Adipose tissue (tissue), 3 donors: ENCODE measurements around the gene GNMT. TPM values are rescaled to one million over a fixed set of nuclear protein-coding genes. Genes with fewer than 3 reads are reported as not detected.

Experiments used
- H3K27ac ChIP-seq: one replicate; pipeline ENCODE4 v1.5.1; 2013; ENCODE audit warnings: low read depth, low read length
- WGBS, 3 donors: extraction: QIAGEN DNeasy Blood & Tissue Kit; methylation state at CpG; one replicate each; pipeline ENCODE4 v1.1.7; 2013; 5-methylcytosine and 5-hydroxymethylcytosine counted together
- polyA plus RNA-seq, 3 donors: library from polyadenylated mRNA; stranded (reverse); fragments of 200-250 nt; gene quantifications; one replicate each; pipeline ENCODE4 v1.2.3, GENCODE V29; 2013
- donor health status: healthy with polysubstance abuse.
- donor health status: Bipolar disorder and iron deficiency.
- donor health status: healthy.

The GNMT gene
- polyA plus RNA-seq = 100 to 1,000 TPM in 1 of 3 donors, 1 to 10 TPM in 1, under 1 TPM in 1; 0.34 to 267 (median 6.0) TPM

- 1 to 3% (median 3%) methylated on average over 53 to 62 of the region's 62 CpGs for WGBS, 3 donors
Observed at GRCh38 chr6:42960243-42961019, at the start of gene GNMT. TSS of gene GNMT (plus strand) at chr6:42960754. CDS start at chr6:42960768, 14 bp downstream.

GRCh38 chr6:42911171-42912021, 49.2 kb upstream of the GNMT start:
- no peak overlapping the region for H3K27ac ChIP-seq

More at GRCh38 chr6:42960243-42961019, at the start of gene GNMT:
- H3K27ac ChIP-seq = no peak within 1 kb of the TSS

GRCh38 chr6:42914546-42914945, 46.0 kb upstream of the GNMT start:
- no peak overlapping the region for H3K27ac ChIP-seq
- 76 to 82% (median 76%) methylated on average over 4 of the region's 4 CpGs for WGBS, 3 donors

More at GRCh38 chr6:42911171-42912021, 49.2 kb upstream of the GNMT start:
- WGBS, 3 donors = 15 to 23% (median 16%) methylated on average over 36 to 49 of the region's 49 CpGs

GRCh38 chr6:42915732-42916131, 44.8 kb upstream of the GNMT start, which contains the start of gene PTCRA:
TSS of gene PTCRA (plus strand) at chr6:42916053. CDS start at chr6:42916070, 17 bp downstream.
- H3K27ac ChIP-seq = no peak within 1 kb of the TSS
- 74 to 85% (median 74%) methylated on average over 10 of the region's 10 CpGs for WGBS, 3 donors

- 88 to 95% (median 91%) methylated on average over 1 of the region's 1 CpG for WGBS, 3 donors
Observed at GRCh38 chr6:42916288-42916687, 44.3 kb upstream of the GNMT start.

GRCh38 chr6:42921801-42922200, 38.8 kb upstream of the GNMT start:
- H3K27ac ChIP-seq = no peak overlapping the region
- WGBS, 3 donors = 71 to 85% (median 78%) methylated on average over 6 of the region's 6 CpGs

More at GRCh38 chr6:42916288-42916687, 44.3 kb upstream of the GNMT start:
- no peak overlapping the region for H3K27ac ChIP-seq

GRCh38 chr6:42923666-42924065, 36.9 kb upstream of the GNMT start:
- 67 to 79% (median 72%) methylated on average over 2 of the region's 2 CpGs for WGBS, 3 donors
- H3K27ac ChIP-seq = no peak overlapping the region

GRCh38 chr6:42925248-42925857, 35.2 kb upstream of the GNMT start:
- WGBS, 3 donors = 41 to 68% (median 61%) methylated on average over 23 of the region's 23 CpGs
- no peak overlapping the region for H3K27ac ChIP-seq

GRCh38 chr6:42928986-42929820, 31.4 kb upstream of the GNMT start, which contains the start of gene CNPY3:
TSS of gene CNPY3 (plus strand) at chr6:42929480. CDS start at chr6:42929571, 91 bp downstream.
- 0% methylated on average over 59 to 63 of the region's 63 CpGs for WGBS, 3 donors
- peak within 1 kb of the TSS; percentile 54 for H3K27ac ChIP-seq

GRCh38 chr6:42929821-42930360, 30.7 kb upstream of the GNMT start:
- peak overlapping the region; percentile 54 for H3K27ac ChIP-seq
- 1 to 3% (median 1%) methylated on average over 11 to 16 of the region's 16 CpGs for WGBS, 3 donors

GRCh38 chr6:42932412-42932811, 28.1 kb upstream of the GNMT start:
- 87 to 96% (median 88%) methylated on average over 3 of the region's 3 CpGs for whole genome bisulfite sequencing, 3 donors
- no peak overlapping the region for H3K27ac ChIP-seq

GRCh38 chr6:42933205-42933604, 27.3 kb upstream of the GNMT start:
- WGBS, 3 donors = 37 to 64% (median 40%) methylated on average over 3 of the region's 3 CpGs
- no peak overlapping the region for H3K27ac ChIP-seq

- 63 to 82% (median 79%) methylated on average over 7 of the region's 7 CpGs for WGBS, 3 donors
Observed at GRCh38 chr6:42935322-42935721, 25.2 kb upstream of the GNMT start.

GRCh38 chr6:42936398-42936797, 24.2 kb upstream of the GNMT start:
- no peak overlapping the region for H3K27ac ChIP-seq
- 86 to 96% (median 96%) methylated on average over 11 of the region's 11 CpGs for WGBS, 3 donors

More at GRCh38 chr6:42935322-42935721, 25.2 kb upstream of the GNMT start:
- H3K27ac ChIP-seq = no peak overlapping the region

- 75 to 94% (median 93%) methylated on average over 13 of the region's 13 CpGs for WGBS, 3 donors
- no peak overlapping the region for H3K27ac ChIP-seq
Observed at GRCh38 chr6:42937548-42938427, 22.8 kb upstream of the GNMT start.

- no peak overlapping the region for H3K27ac ChIP-seq
- 52 to 81% (median 81%) methylated on average over 5 of the region's 5 CpGs for WGBS, 3 donors
Observed at GRCh38 chr6:42938428-42938796, 22.1 kb upstream of the GNMT start.
